ENCODE measurements around the gene VAV2.
"Not testable (repeated sequence)": the region's sequence is repeated elsewhere in the genome, so short reads cannot be mapped to it uniquely, and the experiment has no call there.

The VAV2 gene

DNA sequence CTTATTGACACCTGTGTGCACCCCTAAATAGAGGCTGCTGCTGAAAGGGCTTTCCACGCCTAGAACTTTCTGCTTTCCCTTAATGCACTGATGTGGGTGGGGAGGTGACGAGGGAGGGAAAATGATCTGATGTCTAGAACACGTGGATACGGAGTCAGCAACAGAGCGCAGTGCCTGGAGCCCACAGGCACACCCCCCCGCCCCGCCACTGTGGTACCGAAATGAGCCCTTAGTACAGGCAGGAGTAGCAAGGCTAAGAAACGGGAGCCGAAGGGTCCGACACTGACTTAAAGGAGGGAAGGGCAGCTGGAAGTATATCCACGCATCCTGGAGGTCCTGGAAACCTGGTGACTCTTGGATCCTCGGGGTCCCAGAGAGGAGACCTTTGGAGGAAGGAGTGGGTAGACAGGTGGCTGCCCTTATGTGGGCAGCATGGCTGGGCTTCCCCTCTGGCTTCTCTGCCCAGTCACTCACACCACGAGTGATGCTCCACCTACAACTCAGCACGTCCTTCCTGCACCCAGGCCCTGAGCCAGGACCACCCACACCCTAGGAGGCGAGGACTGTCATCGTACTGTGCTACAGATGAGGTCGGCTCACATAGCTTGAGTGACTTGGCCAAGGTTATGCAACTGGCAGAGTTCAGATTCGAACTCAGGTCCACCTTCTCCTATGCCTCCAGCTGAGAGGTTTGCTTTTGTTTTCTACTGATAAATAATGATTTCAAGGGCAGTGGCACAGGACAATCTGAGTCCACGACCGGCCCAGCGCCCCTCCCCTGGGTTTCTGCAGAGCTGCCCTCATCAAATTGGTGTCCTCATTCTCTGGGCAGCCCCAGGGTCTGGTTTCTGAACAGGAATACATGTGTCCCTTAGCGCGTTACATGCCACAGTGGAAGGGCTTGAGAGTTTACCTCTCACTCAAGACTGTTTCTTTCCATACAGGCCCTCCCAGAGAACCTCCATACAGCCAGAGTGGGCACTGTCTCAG lies 4.7 kb upstream of the VAV2 start:
- DNase-seq: peak in 1 of 2 donors; percentile 44

DNA sequence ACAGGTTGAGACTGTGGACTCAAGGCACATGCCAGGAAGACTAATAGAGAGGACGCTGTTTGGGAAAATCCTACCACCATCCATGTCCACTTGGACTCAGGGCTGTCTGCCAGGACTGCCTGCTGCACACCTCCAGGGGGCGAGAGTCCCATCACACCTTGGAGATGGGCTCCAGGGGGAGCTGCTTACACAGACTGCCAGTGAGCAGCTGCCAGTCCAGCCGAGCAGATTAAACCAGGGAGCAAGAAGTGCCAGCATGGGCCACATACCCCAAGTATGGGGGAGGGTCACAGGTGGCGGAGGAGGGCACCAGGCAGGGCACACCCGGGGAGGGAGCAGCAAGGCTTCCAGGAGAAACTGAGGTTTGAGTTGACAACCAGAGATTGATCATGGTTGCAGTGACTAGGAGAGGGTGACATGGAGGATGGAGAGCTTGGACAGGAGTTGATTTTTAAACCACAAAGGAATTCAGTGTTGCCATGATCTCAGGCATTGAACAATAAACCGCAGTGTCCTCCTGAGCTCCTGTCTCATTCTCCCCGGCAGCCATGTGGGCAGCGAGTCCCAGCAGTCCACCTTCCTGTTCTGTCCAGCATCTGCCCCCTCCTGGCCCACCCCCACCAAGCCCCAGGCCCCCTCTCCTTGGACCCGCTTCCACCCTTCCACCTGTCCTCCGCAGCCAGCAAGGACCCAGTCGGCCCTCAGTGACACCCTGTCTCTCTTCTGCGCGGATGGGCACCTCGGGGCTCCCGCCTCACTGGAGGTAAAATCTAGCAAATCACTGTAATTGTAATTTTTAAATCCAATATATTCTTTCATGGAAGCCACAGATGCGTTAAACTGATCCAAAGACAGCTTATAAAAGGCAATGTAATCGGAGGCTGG lies 3.1 kb upstream of the VAV2 start:
- DNase-seq: peak in 1 of 2 donors; percentile 17

DNA sequence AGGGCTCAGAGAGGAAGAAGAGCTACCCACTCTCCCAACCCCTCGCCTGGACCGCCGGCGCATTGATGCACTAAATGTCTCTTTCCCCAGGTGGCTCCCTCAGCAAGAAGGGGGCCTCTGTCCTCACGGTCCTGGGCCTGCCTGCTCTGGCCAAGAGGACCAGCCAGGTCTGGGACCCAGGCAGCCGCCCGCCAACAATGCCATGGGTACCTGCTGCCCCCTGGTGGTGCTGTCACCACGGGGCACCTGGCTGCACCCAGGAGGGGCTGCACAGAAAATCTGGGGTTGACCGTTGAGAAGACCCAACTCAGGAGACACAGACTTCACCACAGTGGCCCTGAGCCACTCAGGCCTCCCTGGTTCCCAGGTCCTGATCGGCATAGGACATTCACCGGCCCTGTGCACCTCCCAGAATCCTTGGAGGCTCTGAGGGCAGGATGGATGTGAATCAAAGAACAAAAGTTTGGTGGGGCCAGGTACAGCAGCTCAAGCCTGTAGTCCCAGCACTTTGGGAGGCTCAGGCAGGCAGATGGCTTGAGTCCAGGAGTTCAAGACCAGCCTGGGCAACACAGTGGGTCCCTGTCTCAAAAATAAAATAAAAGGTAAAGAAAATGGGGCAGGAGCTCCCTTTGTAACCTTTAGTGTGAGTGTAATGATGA lies 2.4 kb upstream of the VAV2 start:
- DNase-seq: peak; percentile 67 to 70

DNA sequence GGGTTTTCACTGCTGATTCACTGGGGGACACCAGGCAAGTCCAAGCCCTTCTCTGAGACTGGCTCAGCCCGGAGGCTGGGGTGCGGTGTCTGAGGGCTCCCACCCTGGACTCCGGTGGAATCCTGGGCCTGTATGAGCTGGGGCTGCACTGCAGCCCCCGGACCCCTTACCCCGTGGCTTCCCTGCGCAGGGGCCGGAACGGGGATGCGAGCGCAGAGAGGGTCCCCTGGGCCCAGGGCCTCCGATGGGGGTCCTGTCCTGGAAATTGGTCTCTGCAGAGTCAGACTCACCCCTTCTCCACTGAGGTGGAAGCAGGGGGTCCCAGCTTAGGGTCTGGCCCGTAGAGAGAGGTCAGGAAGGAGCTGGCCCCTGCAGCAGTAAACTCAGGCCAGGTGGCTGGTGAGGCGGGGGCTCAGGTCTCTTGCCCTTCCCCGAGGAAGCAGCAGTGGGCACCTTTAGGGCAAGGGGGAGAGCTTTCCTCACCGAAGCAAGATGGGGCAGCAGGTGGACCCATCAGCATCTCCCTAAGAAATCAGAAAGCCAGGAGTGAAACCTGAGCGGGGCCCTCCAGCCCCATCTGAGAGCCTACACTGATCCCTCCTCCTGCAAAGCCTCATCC lies 1.6 kb upstream of the VAV2 start:
- no peak for DNase-seq

DNA sequence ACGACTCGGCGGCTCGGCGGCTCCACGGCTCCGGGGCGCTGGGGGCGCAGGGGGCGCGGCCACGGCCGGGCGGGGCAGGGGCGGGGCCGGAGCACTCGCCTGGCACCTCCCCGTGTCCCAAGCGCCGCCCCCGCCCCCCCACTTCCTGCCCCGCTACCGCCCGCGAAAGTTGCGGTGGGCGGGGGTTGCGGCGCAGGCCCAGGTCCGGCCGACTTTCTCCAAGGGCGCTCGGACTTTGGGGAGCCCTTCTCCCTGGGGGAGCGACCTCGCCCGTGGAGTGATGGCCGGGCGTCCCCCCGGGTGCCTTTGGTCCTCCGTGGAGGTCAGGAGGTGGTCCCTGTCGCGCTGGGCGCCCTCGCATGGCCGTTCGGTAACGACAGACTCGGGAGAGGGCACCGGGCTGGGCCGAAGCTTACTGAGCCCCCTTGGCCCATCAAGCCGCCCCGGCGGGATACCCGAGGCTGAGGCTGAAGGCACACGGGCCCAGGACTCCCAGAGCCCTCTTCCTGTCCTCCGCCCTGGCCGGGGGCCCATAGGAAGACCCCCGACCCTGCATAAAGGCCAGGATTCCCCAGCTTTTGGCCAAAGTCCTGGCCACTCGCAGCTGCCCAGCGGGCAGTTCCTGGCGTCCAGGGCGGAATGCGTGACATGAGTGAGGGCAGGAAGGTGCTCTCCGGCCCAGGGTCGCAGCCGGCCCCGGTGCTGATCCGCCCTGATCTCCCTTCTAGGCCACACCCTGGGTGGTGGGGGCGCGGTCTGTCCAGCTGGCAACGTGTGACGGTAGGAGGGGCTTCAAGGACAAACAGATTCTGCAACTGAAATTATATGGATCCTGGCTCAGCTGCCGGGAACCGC lies 883 bp upstream of the VAV2 start:
- peak; percentile 58 to 78 for DNase-seq

DNA sequence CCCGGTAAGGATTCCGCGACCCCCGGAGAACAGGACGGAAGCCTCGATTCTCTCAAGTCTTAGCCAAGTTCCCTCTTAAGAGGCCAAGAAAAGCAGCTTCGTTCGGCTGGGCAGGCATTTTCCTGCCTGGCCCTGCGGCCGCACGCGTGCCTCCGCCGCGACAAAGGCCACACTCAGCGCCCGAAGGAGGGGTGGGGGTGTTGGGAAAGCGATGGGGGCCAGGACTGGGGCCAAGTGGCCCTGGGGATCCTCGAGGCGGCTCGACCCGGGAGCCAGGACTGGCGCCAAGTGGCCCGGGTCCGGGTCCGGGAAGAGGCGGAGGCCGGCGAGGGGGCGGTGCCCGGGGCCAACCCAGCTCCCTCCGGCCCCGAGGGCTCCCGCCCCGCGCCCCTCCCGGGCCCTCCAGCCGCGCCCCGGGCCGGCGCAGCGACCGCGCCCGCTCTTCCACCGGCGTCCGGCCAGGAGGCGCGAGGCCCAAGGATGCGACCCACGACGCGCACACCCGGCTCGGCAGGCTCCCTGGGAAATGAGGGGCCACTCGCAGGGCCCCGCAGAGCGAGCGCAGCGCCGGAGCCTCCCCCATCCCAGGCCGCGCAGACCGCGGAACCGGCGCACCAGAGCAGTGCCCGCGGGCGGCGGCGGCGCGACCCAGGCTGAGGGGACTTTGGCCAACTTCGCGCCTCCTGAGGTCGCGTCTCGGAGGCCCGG lies 756 bp downstream of the VAV2 start:
- no peak for DNase-seq

DNA sequence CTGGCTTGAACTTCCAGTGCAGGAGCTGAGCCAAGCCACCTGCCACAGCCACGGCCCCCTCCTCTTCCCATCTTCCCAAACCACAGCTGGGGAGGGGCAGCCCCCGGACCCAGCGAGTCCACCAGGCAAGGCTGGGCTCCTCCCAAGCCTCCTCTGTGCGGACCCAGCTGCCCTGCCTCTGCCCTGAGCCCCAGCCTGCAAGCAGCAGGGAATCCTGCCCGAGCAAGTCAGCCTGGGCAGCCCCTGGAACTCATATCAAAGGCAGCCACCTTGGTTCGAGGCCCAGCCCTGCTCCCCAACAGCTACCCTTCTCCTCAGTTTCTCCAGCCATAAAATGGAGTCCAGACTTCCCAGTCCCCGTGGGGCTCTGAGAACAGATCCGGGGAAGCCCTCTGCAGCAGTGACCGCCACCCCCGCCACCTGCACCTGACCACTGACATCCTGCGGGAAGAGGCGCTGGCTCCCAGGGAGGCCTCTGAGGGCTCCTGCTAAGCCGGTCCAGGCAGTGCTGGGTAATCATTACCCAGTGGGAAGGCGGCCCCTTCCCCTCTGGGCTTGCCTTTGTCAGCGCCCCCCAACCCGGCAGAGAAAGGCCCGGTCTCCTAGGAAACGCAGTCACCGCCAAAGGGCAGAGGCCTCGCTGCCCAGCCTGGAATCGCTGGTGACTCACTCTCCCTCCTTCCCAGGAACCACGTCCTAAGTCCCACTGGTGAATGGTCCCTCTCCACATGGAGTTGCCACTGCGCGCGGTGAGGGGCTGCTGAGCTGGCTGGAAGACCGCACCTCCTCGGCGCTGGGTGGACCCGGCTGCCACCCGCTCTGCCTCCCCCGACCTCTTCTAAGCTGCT lies 1.5 kb downstream of the VAV2 start:
- no peak for DNase-seq

DNA sequence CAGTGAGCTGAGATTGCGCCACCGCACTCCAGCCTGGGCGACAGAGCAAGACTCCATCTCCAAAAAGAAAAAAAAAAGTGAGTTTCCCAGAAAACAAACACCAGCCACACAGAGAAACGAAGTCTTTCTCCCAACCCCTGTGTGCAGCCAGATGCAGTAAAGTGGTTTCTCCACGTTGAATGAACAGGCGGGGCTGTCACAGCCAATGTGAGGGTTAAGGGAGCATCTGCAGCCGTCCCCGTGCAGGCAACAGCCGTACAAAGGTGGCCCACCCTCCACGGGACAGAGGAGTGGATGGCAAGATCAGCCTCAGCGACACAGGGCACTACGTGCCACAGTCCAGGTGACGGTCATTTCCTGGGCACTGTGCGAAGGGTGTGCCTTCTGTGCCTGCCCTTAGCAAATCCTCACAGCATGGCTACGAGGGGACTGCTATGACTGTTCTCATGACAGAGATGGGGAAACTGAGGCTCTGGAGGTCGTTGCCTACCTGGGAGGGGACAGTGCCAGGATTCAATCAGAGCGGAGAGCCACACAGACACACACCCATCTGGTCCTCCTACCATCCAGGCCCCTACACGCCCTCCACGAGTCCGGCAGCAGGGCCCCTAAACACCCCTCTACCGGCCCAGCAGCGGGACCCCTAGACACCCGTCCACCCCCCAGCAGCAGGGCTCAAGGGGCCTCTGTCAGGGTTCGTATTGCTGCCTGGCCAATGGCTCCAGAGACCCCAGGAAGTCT lies 2.3 kb downstream of the VAV2 start:
- DNase-seq: no peak

DNA sequence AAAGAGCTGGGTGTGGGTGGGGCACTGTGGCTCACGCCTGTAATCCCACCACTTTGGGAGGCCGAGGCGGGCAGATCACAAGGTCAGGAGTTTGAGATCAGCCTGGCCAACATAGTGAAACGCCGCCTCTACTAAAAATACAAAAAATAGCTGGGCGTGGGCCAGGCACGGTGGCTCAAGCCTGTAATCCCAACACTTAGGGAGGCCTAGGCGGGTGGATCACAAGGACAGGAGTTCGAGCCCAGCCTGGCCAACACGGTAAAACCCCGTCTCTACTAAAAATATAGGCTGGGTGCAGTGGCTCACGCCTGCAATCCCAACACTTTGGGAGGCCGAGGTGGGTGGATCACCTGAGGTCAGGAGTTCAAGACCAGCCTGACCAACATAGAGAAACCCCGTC lies 3.4 kb downstream of the VAV2 start:
- DNase-seq: not testable (repeated sequence)

DNA sequence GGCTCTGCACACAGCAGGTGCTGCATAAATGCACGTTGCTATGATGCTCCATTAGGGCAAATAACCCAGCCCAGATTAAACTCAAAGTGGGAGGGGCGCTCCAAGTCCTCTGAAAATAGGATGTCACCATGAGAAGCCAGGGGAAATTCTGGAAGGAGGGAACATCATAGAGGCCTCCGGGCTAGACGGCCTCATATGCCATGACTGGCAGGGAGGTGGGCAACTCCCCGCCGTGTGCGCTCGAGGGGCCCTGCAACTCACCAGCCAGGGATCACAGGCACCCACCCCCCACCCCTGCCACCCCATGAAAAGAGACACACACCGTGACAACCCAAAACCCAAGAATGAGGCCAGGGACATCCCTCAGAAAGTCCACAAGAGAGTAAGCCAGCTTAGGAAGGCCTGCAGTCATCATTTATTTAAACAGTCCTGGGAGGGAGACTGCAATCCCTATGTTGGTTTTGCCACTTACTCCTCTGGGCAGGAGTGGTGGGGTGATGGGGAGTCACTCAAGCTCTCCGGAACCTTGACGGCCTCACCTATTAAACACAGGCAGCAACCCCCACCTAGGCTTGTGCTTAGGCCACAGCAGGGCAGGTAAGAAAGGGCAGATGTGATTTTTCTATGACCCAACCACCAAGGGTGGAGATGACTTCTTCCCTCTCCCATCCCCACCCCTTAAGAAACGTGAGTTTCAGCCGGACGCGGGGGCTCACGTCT lies 4.0 kb downstream of the VAV2 start:
- DNase-seq: no peak

DNA sequence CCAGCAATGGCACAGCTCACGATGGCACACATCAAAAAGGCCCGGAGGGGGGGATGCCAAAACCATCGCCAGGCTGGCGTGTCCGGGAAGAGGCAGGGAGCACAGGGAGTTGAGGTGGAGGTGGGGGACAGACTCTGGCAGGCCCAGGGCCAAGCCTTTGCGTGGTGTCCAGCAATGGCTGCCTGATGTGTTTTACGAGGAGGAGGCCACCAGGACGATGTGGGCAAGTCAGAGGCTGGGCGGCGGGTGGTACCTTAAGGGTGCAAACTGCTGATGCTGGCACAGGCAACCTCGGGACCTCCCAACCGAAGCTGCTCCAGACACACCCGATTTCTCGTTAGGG lies 4.7 kb downstream of the VAV2 start:
- no peak for DNase-seq

DNA sequence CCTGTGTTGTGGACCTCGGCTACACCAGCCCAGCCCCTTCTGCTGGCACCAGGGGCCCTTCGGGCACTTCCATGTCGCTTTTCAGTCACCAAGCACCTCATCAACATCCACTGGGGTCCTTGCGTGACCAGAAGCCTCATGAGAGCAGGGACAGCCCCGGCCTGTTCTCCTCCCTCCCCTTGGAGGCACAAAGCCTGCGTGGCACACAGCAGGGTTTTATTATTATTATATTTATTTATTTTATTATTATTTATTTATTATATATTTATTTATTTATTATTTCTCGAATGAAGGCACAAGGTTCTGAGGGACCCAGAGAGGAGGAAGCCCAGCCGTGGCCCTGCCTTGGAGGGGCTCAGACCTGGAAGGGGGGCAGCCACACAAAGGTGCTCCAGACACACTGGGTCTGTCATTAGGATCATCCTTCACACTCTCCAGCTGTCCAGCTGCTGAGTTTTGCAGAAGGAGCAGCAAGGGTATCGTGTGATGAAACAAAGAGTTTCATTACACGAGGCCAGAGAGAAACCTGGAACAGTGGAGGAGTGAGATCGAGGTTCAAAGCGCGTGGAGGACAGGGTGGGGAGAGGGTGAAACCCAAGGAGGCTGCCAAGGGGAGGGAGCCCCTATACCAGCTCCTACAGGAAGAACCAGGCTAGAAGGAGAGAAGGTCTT lies 5.2 kb downstream of the VAV2 start:
- DNase-seq: no peak

DNA sequence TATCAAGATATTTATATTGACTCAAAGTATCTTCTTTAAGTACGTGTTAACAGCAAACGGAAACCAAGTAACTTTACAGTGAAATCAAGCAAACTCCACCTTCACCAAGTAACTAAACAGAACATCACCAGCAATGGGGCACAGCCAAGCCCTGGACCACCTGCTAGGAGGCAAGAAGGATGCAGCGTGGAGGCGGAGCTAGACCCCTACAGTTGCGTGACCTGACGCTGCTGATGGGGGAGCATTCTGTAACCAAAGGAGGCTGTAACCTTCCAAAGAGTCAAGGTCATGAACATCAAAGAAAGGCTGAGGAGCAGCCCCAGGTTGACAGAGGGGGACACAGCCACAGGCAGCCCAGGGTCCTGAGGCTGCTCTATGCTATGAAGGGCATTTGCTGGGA lies 6.1 kb downstream of the VAV2 start:
- DNase-seq: no peak

DNA sequence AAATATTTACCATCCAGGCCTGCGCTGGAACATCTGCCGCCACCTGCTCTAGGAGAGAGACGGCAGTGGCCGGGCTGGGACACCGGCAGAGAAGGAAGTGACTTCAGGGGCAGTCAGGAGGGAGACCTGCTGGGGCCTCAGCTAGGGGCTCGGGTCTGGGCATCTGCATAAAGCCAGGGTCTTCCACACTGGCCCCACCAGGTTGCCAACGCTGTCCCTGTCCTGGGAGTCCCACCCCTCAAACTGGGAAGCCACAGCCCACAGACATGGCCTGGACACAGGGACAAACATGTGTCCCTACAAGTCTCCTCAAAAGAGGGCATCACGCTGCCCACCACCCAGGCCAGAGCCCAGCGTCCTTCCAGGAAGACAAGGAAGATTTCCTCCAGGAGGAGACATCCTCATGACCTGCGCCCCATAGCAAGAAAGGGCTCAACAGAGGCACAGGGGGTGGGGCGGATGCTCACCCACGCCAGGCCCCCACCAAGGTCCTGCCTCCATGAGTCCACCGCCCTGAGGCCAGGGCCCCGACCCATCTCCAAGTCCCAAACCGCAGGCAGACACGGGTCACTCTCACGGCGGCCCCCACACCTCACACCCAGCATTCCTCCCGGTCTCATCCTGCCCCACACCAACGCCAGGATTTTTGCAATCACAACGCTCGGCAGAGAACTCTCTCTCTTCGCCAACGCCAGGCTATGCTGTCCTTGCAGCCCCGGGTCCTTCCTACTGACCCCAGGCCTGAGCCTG lies 9.0 kb downstream of the VAV2 start:
- DNase-seq: no peak

DNA sequence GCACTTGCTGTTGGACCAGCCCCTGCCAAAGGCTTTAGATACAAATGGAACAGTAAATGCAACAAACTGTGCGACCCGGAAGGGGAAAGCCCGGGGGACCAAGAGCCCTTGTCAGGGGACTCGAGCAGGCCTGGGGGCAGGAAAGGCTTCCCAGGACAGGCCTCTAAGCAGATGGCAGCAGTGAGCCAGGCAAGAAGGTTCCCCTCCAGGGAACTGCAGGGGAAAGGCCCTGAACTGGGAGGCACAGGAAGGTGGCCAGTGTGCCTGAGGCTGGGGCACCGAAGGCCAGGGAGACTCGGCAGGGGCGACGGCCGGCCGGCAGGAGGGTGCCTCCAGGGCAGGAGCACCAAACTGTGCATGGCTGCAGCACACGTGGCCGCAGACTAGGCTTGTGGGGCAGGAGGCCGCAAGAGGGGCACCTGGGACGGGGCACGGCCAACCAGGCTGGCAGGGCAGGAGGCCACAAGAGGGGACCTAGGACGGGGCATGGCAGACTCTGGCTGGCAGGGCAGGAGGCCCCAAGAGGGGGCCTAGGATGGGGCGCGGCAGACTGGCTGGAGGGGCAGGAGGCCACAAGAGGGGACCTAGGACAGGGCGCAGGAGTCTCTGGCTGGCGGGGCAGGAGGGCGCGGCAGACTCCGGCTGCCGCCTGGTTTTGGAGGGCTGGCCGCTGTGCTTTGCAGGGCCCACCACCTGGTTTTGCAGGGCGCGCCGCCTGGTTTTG lies 10.0 kb downstream of the VAV2 start:
- DNase-seq: no peak

DNA sequence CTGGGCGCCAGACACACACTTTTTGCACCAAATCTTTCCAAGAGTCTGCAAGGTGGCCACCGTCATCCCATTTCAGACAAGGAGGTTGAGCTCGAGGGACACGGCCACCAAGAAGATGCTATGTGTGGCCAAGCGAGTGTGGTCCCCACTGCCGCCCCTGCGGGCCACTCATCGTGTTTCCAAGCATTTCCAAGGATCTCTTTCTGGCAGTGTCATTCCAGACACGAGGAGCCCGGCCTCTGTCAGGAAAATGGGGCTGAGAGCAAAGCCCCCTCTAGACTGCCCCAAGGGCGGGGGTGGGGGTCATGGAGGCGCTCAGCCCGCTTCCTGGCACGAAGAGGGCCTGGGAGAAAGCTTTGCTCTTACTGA lies 10.6 kb downstream of the VAV2 start:
- no peak for DNase-seq

Data from inflammatory macrophage (primary cell).